Astrocyte (in vitro differentiated cells and primary cell): ENCODE measurements around the gene AMACR.

Experiments
- CTCF ChIP-seq: IDR thresholded peaks from 2 replicates; pipeline ENCODE4 v1.5.1; 2011; ENCODE audit warnings: low read depth, mild to moderate bottlenecking, inconsistent platforms, low read length, moderate library complexity; ENCODE audit not compliant: insufficient read depth
- EZH2 ChIP-seq: IDR thresholded peaks from 2 replicates; pipeline ENCODE4 v1.6.1; 2012; ENCODE audit warnings: mild to moderate bottlenecking, low read length, inconsistent platforms; ENCODE audit not compliant: insufficient read depth

- TF ChIP-seq CTCF (no peak), EZH2 (no peak)
These were observed 69.4 kb downstream of the AMACR start for GRCh38 chr5:33938507-33938796.
